Adrenal gland (tissue), 12 donors: ENCODE measurements around the gene IQCE. TPM values are rescaled to one million over a fixed set of nuclear protein-coding genes. Genes with fewer than 3 reads are reported as not detected.

ENCODE experiments used
- DNase-seq, 7 donors: peaks; one replicate each; pipeline ENCODE4 v3.0.0-alpha.2; 2019 to 2020
- H3K27ac ChIP-seq, 5 donors: fragments of 200-600 bp; sonication (generic) in 4 of 5; 1 replicate in 3 of 5; 2 replicates in 2 of 5; pipeline versions ENCODE4 v1.5.1 to v1.8.0; 2016 to 2020; ENCODE audit warnings: mild to moderate bottlenecking in 1 of 5
- H3K27me3 ChIP-seq: fragments of 200-600 bp; 2 replicates; pipeline ENCODE4 v1.8.0; 2021
- H3K36me3 ChIP-seq, 2 donors: fragments of 200-600 bp; replicated peaks in 1 of 2; 1 replicate in 1 of 2; 2 replicates in 1 of 2; pipeline versions ENCODE4 v1.5.1 to v1.8.0; 2018 to 2022
- H3K4me1 ChIP-seq, 2 donors: fragments of 200-600 bp; replicated peaks in 1 of 2; 1 replicate in 1 of 2; 2 replicates in 1 of 2; pipeline versions ENCODE4 v1.5.1 to v1.8.0; 2018 to 2021
- H3K4me3 ChIP-seq, 4 donors: fragments of 200-600 bp; sonication (generic) in 3 of 4; one replicate each; pipeline ENCODE4 v1.5.1; 2016 to 2018
- H3K9me3 ChIP-seq, 3 donors: fragments of 200-600 bp; sonication (generic) in 1 of 3; replicated peaks in 1 of 3; 1 replicate in 2 of 3; 2 replicates in 1 of 3; pipeline versions ENCODE4 v1.5.1 to v1.8.0; 2016 to 2021
- POLR2A ChIP-seq, 2 donors: fragments of 450-650 bp; IDR thresholded peaks; one replicate each; pipeline ENCODE4 v1.6.1; 2017; ENCODE audit warnings: antibody characterized with exemption in 2 of 2, mild to moderate bottlenecking in 2 of 2, moderate library complexity in 1 of 2
- WGBS, 4 donors: extraction: QIAGEN DNeasy Blood & Tissue Kit in 2 of 4; methylation state at CpG; one replicate each; pipeline versions ENCODE4 v1.1.5 to v1.1.7; 2013 to 2017; 5-methylcytosine and 5-hydroxymethylcytosine counted together
- intact Hi-C, 2 donors: fragments of 100-400 bp; cut with DNase I; formaldehyde crosslinking; loops; one replicate each; pipeline versions ENCODE4 v1.14.1 to v1.15.0; 2022 to 2023
- polyA plus RNA-seq, 3 donors: library from polyadenylated mRNA; stranded (reverse); fragments of 200-250 nt in 2 of 3; fragments of 350-450 nt in 1 of 3; fragmentation: Illumina TruSeq in 1 of 3; extraction: RNeasy Lipid Tissue Mini Kit (QIAGEN cat#74804) in 1 of 3; gene quantifications; one replicate each; pipeline ENCODE4 v1.2.3, GENCODE V29; 2013 to 2014
- total RNA-seq, 9 donors: library from RNA; depleted of rRNA in 4 of 9; stranded (reverse); fragments of >200 nt in 4 of 9; fragments of 120-200 nt in 1 of 9; fragmentation: NEBNext Ultra II Directional in 1 of 9; extraction: Animal tissue kit (Norgen Biotek cat#: 25700) in 1 of 9; gene quantifications; one replicate each; pipeline versions ENCODE4 v1.1.0 to v1.2.4, GENCODE V29; 2013 to 2023
- TF ChIP-seq, protein P1 (sequence below), 6 experiments: fragments of 450-650 bp in 4 of 6; fragments of 200-600 bp in 2 of 6; sonication (generic) in 1 of 6; IDR thresholded peaks; 1 replicate in 5 of 6; 2 replicates in 1 of 6; pipeline versions ENCODE4 v1.5.1 to v1.8.0; 2016 to 2021; ENCODE audit warnings: antibody characterized with exemption in 6 of 6, mild to moderate bottlenecking in 2 of 6, moderate library complexity in 1 of 6
- donor health status: healthy with polysubstance abuse.
- donor health status: Bipolar disorder and iron deficiency.
- donor health status: DM: yes; HTN: yes; CAD: no.
- donor health status: DM: no; HTN: no; CAD: no.
- donor health status: DM: no; HTN: no; CAD: no.
- donor health status: DM: yes; HTN: yes; CAD: no.

Gene IQCE
- total and polyA plus RNA-seq, 12 donors = 4.6 to 33.2 (median 13.8) TPM

DNA sequence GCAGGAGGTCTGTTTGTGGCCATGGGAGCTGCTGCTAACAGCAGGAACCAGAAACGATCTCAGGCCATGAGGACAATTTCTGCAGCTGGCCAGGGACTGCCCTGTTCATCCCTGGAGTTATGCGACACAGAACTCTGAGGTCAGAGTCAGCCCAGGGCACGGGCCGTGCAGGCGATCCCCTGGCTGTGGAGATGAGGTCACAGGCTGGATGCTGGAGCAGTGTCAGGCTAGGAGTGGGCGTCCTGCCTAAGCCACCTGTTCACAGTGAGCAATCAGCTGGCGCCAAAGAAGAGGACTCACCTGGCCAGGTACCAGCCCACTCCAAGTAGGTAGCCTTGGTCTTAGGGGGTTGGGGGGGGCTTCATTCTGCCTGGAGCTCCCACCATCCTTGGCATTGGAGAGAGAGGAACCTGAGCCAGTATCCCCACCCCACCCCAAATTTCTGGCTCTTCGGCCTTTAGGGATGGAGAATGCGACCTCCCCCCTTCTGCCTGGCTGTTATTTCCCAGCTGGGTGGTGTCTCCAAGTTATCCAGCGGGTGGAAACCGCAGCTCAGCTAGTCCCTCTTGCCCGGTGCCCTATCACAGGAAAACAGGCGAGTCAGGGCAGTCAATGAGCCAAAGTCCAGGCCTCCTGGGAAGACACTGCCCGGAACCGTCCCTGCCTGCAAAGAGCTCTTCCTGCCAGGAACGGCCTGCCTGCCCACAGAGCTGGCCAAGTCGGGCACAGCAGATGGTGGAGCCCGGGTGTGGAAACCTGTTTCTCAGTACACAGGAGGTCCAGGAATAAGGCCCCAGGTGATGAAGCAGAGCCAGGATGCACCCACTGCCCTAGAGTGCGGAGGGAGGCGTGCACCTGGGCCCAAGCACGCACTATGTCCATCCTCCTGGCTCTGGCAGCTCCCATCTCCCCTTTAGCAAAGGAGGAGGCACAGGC lies 71.2 kb downstream of the IQCE start:
- no peak for TF ChIP-seq POLR2A (IDR thresholded peaks at IDR 0.05)
- TF ChIP-seq, protein P1, sequence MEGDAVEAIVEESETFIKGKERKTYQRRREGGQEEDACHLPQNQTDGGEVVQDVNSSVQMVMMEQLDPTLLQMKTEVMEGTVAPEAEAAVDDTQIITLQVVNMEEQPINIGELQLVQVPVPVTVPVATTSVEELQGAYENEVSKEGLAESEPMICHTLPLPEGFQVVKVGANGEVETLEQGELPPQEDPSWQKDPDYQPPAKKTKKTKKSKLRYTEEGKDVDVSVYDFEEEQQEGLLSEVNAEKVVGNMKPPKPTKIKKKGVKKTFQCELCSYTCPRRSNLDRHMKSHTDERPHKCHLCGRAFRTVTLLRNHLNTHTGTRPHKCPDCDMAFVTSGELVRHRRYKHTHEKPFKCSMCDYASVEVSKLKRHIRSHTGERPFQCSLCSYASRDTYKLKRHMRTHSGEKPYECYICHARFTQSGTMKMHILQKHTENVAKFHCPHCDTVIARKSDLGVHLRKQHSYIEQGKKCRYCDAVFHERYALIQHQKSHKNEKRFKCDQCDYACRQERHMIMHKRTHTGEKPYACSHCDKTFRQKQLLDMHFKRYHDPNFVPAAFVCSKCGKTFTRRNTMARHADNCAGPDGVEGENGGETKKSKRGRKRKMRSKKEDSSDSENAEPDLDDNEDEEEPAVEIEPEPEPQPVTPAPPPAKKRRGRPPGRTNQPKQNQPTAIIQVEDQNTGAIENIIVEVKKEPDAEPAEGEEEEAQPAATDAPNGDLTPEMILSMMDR (IDR thresholded peaks at IDR 0.05) = no peak
- Histone ChIP-seq H3K27ac (peak overlapping the region in 1 of 5 donors; percentile 54), H3K9me3 (no peaks in the 10 kb centered on the region), H3K27me3 (no peaks in the 10 kb centered on the region), H3K4me3 (no peak overlapping the region), H3K4me1 (peaks cover 18 to 27% of the 10 kb centered on the region in 2 donors), H3K36me3 (no peaks in the 10 kb centered on the region)
- WGBS, 4 donors = 53 to 74% (median 68%) methylated on average over 6 to 21 of the region's 21 CpGs
- intact Hi-C loops = no loop called here
- peak in 1 of 7 donors; percentile 24 for DNase-seq

DNA sequence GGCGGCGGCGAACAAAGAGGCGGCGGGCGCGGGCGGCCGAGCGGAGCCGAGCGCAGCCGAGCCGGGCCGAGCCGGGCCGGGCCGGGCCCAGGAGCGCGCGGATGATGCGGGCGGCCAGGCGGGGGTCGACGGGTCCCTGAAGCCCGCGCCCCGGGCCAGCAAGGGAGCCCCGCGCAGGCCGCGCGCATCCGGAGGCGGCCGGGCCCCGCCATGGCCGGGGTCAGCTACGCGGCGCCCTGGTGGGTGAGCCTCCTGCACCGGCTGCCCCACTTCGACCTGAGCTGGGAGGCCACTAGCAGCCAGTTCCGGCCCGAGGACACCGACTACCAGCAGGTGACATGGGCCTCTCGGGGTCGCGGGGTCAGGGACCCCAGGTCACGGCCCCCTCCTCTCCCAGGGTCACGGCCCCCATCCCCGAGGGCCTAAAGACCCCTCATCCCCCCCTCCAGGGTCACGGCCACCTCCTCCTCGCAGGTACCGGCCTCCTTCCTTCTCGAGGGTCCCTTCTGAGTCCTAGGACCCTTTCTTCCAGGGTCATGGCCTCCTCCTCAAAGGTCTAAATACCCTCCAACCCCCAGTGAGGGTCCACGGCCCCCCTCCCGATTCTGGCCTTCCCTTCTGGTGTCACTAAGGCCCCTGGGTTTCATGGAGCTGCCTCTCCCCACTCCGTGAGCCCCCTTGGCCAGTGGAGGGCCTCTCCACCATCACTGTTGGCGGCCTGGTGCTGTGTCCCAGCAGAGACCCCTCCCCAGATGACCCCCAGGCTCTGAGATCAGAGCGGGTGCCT lies 73.4 kb downstream of the IQCE start, which contains the start of gene TTYH3:
Gene TTYH3, plus strand, starts transcription at position 41 of the 787 bp plus-strand sequence. Its CDS starts 170 bp downstream, at position 211.
- Histone ChIP-seq H3K4me3 (peak within 1 kb of the TSS; percentile 53 to 84 (median 71)), H3K27me3 (no peaks in the 10 kb centered on the region), H3K9me3 (no peaks in the 10 kb centered on the region), H3K36me3 (no peaks in the 10 kb centered on the region), H3K4me1 (peaks cover 39 to 48% of the 10 kb centered on the region in 2 donors), H3K27ac (peak within 1 kb of the TSS; percentile 70 to 98 (median 97))
- peak in 6 of 7 donors; percentile 56 to 76 (median 66) for DNase-seq
- TF ChIP-seq, protein P1 (IDR thresholded peaks at IDR 0.05) = no peak
- TF ChIP-seq POLR2A (IDR thresholded peaks at IDR 0.05) = peak; percentile 72 to 80
- intact Hi-C loops = no loop called here
- WGBS, 4 donors = 1 to 5% (median 1%) methylated on average over 13 to 62 of the region's 62 CpGs

DNA sequence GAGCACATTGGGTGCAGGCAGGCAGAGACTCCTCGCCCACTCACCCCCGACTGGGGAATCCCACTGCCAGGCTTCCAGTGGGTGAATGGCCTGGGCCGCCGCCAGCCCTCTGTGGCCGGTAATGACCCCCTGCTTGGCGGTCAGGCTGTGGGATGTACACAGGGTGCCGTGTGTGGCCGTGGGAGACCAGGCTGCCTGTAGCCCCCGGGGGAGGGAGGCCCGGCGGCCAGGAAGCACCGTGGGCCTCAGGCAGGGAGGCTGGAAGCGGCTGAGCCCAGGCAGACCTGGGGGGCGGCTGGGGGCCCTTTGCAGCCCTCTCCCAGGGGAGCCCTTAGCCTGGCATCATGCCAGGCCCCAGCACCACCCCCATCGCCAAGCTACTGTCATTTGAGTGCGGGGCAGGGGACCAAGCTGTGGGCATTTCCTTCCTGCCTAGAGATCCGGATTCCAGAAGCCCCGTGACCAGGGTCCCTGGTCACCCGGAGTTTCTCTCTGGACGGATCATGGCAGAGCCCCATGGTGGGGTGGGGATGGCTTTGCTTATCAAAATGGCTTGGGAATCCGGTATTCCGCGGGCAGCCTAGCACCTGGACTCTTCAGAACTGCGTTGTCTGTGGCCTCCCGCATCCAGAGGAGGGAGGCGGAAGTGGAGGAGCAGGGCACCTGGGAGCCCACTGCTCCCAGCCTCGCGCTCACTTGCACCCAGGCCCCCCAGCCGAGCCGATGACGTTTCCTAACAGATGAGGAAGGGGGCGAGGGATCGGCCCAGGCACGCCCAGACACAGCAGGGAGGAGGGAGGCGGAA lies 74.2 kb downstream of the IQCE start:
- 8 to 23% (median 15%) methylated on average over 10 to 35 of the region's 35 CpGs for WGBS, 4 donors
- Histone ChIP-seq H3K27ac (peak overlapping the region; percentile 70 to 98 (median 97)), H3K4me1 (peaks cover 47 to 56% of the 10 kb centered on the region in 2 donors), H3K4me3 (peak overlapping the region in 3 of 4 donors; percentile 63 to 84 (median 79)), H3K9me3 (no peaks in the 10 kb centered on the region), H3K36me3 (no peaks in the 10 kb centered on the region), H3K27me3 (no peaks in the 10 kb centered on the region)
- DNase-seq = peak in 6 of 7 donors; percentile 71 to 88 (median 80)
- TF ChIP-seq POLR2A (IDR thresholded peaks at IDR 0.05) = peak in 1 of 2 donors; percentile 5
- TF ChIP-seq, protein P1 (IDR thresholded peaks at IDR 0.05) = no peak
- intact Hi-C loops = no loop called here
